HL-60 (cell line): ENCODE measurements around the gene NUDT19.

Source experiments
- DNase-seq, 2 experiments: peaks; one replicate each; pipeline ENCODE4 v3.0.0-alpha.2; 2010 to 2020; ENCODE audit warnings: low read depth in 1 of 2, low spot score in 1 of 2
- H3K27ac ChIP-seq: fragments of 250-450 bp; sonication (Bioruptor Pico); replicated peaks from 2 replicates; pipeline ENCODE4 v1.5.1; 2020; ENCODE audit warnings: mild to moderate bottlenecking, moderate library complexity
- H3K27me3 ChIP-seq: fragments of 250-450 bp; sonication (Bioruptor Pico); 2 replicates; pipeline ENCODE4 v1.5.1; 2021; ENCODE audit warnings: mild to moderate bottlenecking, moderate library complexity; ENCODE audit not compliant: insufficient read depth, poor library complexity, severe bottlenecking
- H3K4me3 ChIP-seq: replicated peaks from 2 replicates; pipeline ENCODE4 v1.5.1; 2011; ENCODE audit warnings: mild to moderate bottlenecking, control low read depth, low read length; ENCODE audit not compliant: insufficient read depth
- CTCF ChIP-seq: IDR thresholded peaks from one replicate; pipeline ENCODE4 v1.5.1; 2011; ENCODE audit warnings: low read length, control low read depth, inconsistent platforms; ENCODE audit not compliant: insufficient read depth
- GABPA ChIP-seq: IDR thresholded peaks from 2 replicates; pipeline ENCODE4 v1.6.1; 2012; ENCODE audit warnings: low read depth
- POLR2AphosphoS5 ChIP-seq: IDR thresholded peaks from 2 replicates; pipeline ENCODE4 v1.6.1; 2012; ENCODE audit warnings: low read depth
- REST ChIP-seq: IDR thresholded peaks from 2 replicates; pipeline ENCODE4 v1.6.1; 2012; ENCODE audit warnings: low read depth; ENCODE audit not compliant: insufficient replicate concordance
- SPI1 ChIP-seq: IDR thresholded peaks from 2 replicates; pipeline ENCODE4 v1.6.1; 2012; ENCODE audit warnings: low read depth, mild to moderate bottlenecking, borderline replicate concordance

Gene NUDT19

GRCh38 chr19:32677657-32678056 lies 14.0 kb upstream of the NUDT19 start:
- peaks cover 11% of the 10 kb centered on the region for H3K27me3 ChIP-seq
- no peak overlapping the region for H3K27ac ChIP-seq
- DNase-seq = no peak
- no peak for TF ChIP-seq CTCF
- TF ChIP-seq POLR2AphosphoS5 = no peak
- no peak for TF ChIP-seq REST
- no peak overlapping the region for H3K4me3 ChIP-seq

GRCh38 chr19:32680986-32681385 lies 10.6 kb upstream of the NUDT19 start:
- Histone ChIP-seq H3K27me3 (peaks cover 10% of the 10 kb centered on the region), H3K4me3 (no peak overlapping the region), H3K27ac (no peak overlapping the region)
- DNase-seq = no peak
- TF ChIP-seq CTCF (no peak), SPI1 (no peak), POLR2AphosphoS5 (no peak), GABPA (no peak), REST (no peak)

- Histone ChIP-seq H3K4me3 (no peak overlapping the region), H3K27ac (no peak overlapping the region), H3K27me3 (peaks cover 2% of the 10 kb centered on the region)
- no peak for DNase-seq
- no peak for TF ChIP-seq REST
- TF ChIP-seq GABPA = no peak
- no peak for TF ChIP-seq SPI1
- TF ChIP-seq POLR2AphosphoS5 = no peak
- no peak for TF ChIP-seq CTCF
These were observed 9.3 kb upstream of the NUDT19 start for GRCh38 chr19:32682317-32682716.
